SH-SY5Y (cell line): ENCODE measurements around the gene ZFAND2A.

ENCODE experiments used
- GATA2 ChIP-seq: IDR thresholded peaks from 2 replicates; pipeline ENCODE4 v1.6.1; 2011; ENCODE audit warnings: mild to moderate bottlenecking, low read depth, low read length
- GATA3 ChIP-seq: IDR thresholded peaks from 2 replicates; pipeline ENCODE4 v1.6.1; 2011; ENCODE audit warnings: low read depth, mild to moderate bottlenecking, low read length, moderate library complexity

DNA sequence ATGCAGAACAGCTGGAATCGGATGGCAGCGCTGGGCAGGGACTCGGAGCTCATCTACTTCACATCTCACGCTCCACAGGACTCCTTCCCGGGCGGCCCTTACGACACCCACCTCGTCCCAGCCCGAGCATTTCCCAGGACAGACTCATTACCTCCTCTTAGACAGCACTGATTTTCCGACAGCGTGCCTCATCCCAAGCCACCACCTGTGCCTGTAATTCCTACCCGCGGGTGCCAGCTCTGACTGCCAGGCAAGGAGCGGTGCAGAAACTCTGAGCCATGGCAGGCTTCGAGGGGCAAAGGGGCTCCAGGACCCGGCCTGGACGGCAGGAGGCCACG, 46.5 kb downstream of the ZFAND2A start:
- no peak for TF ChIP-seq GATA2
- TF ChIP-seq GATA3, result no peak
